ENCODE measurements around the gene GRXCR1. TPM values are rescaled to one million over a fixed set of nuclear protein-coding genes. Genes with fewer than 3 reads are reported as not detected.

GRXCR1 gene
- total RNA-seq, 1 experiment from 2014 or later = not detected

DNA sequence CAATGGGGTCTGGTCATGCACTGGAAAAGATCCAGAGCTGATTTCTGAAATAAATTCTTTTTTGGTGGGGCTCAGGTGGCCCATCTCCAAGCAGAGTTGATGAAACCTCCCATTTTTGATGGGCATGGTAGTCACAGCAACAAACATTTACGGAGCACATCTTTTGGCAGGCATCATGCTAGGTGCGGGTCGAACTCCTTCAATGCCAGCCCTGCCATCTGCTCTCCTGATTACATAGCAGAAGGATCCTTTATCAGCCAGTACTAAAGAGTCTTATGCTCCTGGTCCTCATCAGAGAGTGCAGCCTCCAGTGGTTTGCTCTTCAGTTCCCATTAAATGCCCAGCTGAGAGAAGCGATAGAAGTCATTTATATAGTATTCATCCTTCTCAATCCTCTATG is 121.7 kb downstream of the GRXCR1 start:
- Histone ChIP-seq H2AK5ac (ENCODE audit: insufficient read length, low read length) (no peak overlapping the region), H2BK15ac (ENCODE audit: low read depth, low read length) (no peak overlapping the region), H2BK120ac (ENCODE audit: low read depth, low read length, poor library complexity, severe bottlenecking) (no peak overlapping the region), H4K20me1 (ENCODE audit: control insufficient read depth, insufficient read depth, insufficient read length) (no peaks in the 10 kb centered on the region), H3K4me2 (ENCODE audit: insufficient read depth, insufficient read length, low read length) (no peak overlapping the region), H3K23ac (ENCODE audit: insufficient read length, low read depth, low read length) (no peak overlapping the region), H3K14ac (ENCODE audit: insufficient read depth, low read length) (no peak overlapping the region), H4K5ac (ENCODE audit: insufficient read length, low read depth, low read length) (no peak overlapping the region), H3K27me3 (ENCODE audit: insufficient read depth, low read length) (no peaks in the 10 kb centered on the region), H3K4ac (ENCODE audit: low read depth, low read length) (no peak overlapping the region), H3K18ac (ENCODE audit: insufficient read length, low read depth, low read length) (no peak overlapping the region), H3K9me3 (ENCODE audit: control insufficient read depth, low read depth, low read length) (no peaks in the 10 kb centered on the region), H2BK12ac (ENCODE audit: insufficient read length, low read depth, low read length) (no peak overlapping the region), H2BK5ac (ENCODE audit: insufficient read length, low read length) (no peak overlapping the region), H3K23me2 (ENCODE audit: insufficient read length, low read depth, low read length, poor library complexity, severe bottlenecking) (no peaks in the 10 kb centered on the region), H4K91ac (ENCODE audit: insufficient read length, low read depth, low read length) (no peak overlapping the region), H2AFZ (ENCODE audit: low read length) (no peak overlapping the region), H3K27ac (ENCODE audit: insufficient read length, low read depth, low read length) (no peak overlapping the region), H4K8ac (replicated peaks; ENCODE audit: insufficient read length, low read depth, low read length) (no peak overlapping the region), H3K79me1 (ENCODE audit: insufficient read depth, low read depth, low read length, poor library complexity, severe bottlenecking) (no peaks in the 10 kb centered on the region), H3K4me1 (ENCODE audit: insufficient read depth, low read length) (no peaks in the 10 kb centered on the region), H3K79me2 (ENCODE audit: insufficient read depth, low read length) (no peaks in the 10 kb centered on the region), H3K9ac (ENCODE audit: extremely low read depth, insufficient read length, low read length) (no peak overlapping the region), H3K56ac (ENCODE audit: insufficient read length, low read depth, low read length) (no peak overlapping the region), H2BK20ac (ENCODE audit: low read depth, low read length, poor library complexity, severe bottlenecking) (no peak overlapping the region), H3T11ph (ENCODE audit: low read length) (no peak overlapping the region)
- TF ChIP-seq, protein P1, sequence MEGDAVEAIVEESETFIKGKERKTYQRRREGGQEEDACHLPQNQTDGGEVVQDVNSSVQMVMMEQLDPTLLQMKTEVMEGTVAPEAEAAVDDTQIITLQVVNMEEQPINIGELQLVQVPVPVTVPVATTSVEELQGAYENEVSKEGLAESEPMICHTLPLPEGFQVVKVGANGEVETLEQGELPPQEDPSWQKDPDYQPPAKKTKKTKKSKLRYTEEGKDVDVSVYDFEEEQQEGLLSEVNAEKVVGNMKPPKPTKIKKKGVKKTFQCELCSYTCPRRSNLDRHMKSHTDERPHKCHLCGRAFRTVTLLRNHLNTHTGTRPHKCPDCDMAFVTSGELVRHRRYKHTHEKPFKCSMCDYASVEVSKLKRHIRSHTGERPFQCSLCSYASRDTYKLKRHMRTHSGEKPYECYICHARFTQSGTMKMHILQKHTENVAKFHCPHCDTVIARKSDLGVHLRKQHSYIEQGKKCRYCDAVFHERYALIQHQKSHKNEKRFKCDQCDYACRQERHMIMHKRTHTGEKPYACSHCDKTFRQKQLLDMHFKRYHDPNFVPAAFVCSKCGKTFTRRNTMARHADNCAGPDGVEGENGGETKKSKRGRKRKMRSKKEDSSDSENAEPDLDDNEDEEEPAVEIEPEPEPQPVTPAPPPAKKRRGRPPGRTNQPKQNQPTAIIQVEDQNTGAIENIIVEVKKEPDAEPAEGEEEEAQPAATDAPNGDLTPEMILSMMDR (conservative IDR thresholded peaks at IDR 0.05) = no peak
- Mint-ChIP-seq H3K4me3 (no peak overlapping the region), H3K27ac (no peak overlapping the region), H3K36me3 (ENCODE audit: insufficient read depth in 1 of 3, low read depth in 3 of 3) (no peaks in the 10 kb centered on the region), H3K9me3 (no peaks in the 10 kb centered on the region), H3K4me1 (no peaks in the 10 kb centered on the region), H3K27me3 (ENCODE audit: low read depth) (no peaks in the 10 kb centered on the region)
- no peak for DNase-seq
- no CpG with 5 or more reads among the region's 4 CpGs for WGBS (ENCODE audit: extremely low coverage, insufficient read length, low lambda C conversion rate)

Measured in H9 (cell line).